HEK293T (cell line): ENCODE measurements around the gene ACP6.

Experiments used
- ARNT ChIP-seq: fragments of 450-650 bp; IDR thresholded peaks from 2 replicates; pipeline ENCODE4 v1.6.1; 2017; ENCODE audit warnings: mild to moderate bottlenecking
- ELF4 ChIP-seq: fragments of 450-650 bp; IDR thresholded peaks from 2 replicates; pipeline ENCODE4 v1.6.1; 2017; ENCODE audit warnings: antibody characterized with exemption
- HDGF ChIP-seq: fragments of 450-650 bp; IDR thresholded peaks from 2 replicates; pipeline ENCODE4 v1.6.1; 2017; ENCODE audit warnings: antibody characterized with exemption, borderline replicate concordance
- SP1 ChIP-seq: fragments of 450-650 bp; IDR thresholded peaks from 2 replicates; pipeline ENCODE4 v1.6.1; 2017
- SUZ12 ChIP-seq: fragments of 450-650 bp; IDR thresholded peaks from 2 replicates; pipeline ENCODE4 v1.6.1; 2016; ENCODE audit warnings: mild to moderate bottlenecking
- ZNF384 ChIP-seq: fragments of 450-650 bp; IDR thresholded peaks from 2 replicates; pipeline ENCODE4 v1.6.1; 2016

- TF ChIP-seq SUZ12 (no peak), ELF4 (no peak), ARNT (no peak), HDGF (no peak), SP1 (no peak), ZNF384 (no peak)
These were observed 56.8 kb downstream of the ACP6 start for GRCh38 chr1:147613506-147613905.
